Skeletal muscle tissue (tissue), 4 donors: Measurements from ENCODE around the gene FXYD2. TPM values are rescaled to one million over a fixed set of nuclear protein-coding genes. Genes with fewer than 3 reads are reported as not detected.

Experiments used
- H3K27ac ChIP-seq: one replicate; pipeline ENCODE4 v1.7.0; 2013; ENCODE audit warnings: mild to moderate bottlenecking, low read depth, low read length, inconsistent platforms
- H3K27me3 ChIP-seq, 3 donors: one replicate each; pipeline ENCODE4 v1.7.0; 2013; ENCODE audit warnings: low read length in 3 of 3; ENCODE audit not compliant: control insufficient read depth in 3 of 3, insufficient read depth in 3 of 3
- H3K36me3 ChIP-seq, 3 donors: one replicate each; pipeline ENCODE4 v1.7.0; 2013; ENCODE audit warnings: low read length in 3 of 3; ENCODE audit not compliant: control insufficient read depth in 3 of 3, insufficient read depth in 3 of 3
- H3K4me1 ChIP-seq, 3 donors: one replicate each; pipeline ENCODE4 v1.7.0; 2013; ENCODE audit warnings: low read length in 3 of 3, mild to moderate bottlenecking in 3 of 3; ENCODE audit not compliant: control insufficient read depth in 3 of 3, insufficient read depth in 3 of 3
- H3K4me3 ChIP-seq, 3 donors: one replicate each; pipeline ENCODE4 v1.7.0; 2013; ENCODE audit warnings: low read length in 3 of 3
- H3K9ac ChIP-seq, 3 donors: one replicate each; pipeline ENCODE4 v1.7.0; 2013; ENCODE audit warnings: low read length in 3 of 3, mild to moderate bottlenecking in 3 of 3, moderate library complexity in 2 of 3, low read depth in 1 of 3
- H3K9me3 ChIP-seq, 3 donors: one replicate each; pipeline ENCODE4 v1.7.0; 2013; ENCODE audit warnings: low read length in 3 of 3; ENCODE audit not compliant: control insufficient read depth in 3 of 3
- total RNA-seq: library from RNA; depleted of rRNA; stranded (reverse); fragments of >200 nt; gene quantifications from one replicate; pipeline ENCODE4 v1.2.3, GENCODE V29; 2014
- donor health status: Osteomylitis.

FXYD2 gene
- total RNA-seq, 1 donor from 2014 or later, result 1.0 TPM

- Histone ChIP-seq H3K36me3 (no peaks in the 10 kb centered on the region), H3K9ac (peak overlapping the region in 2 of 3 donors; percentile 33 to 62), H3K27ac (peak overlapping the region; percentile 73), H3K4me1 (peaks cover 16 to 26% (median 25%) of the 10 kb centered on the region in 3 donors), H3K9me3 (no peaks in the 10 kb centered on the region), H3K4me3 (no peak overlapping the region), H3K27me3 (no peaks in the 10 kb centered on the region)
Measured at GRCh38 chr11:117823294-117823945, 1.1 kb downstream of the FXYD2 start.

DNA sequence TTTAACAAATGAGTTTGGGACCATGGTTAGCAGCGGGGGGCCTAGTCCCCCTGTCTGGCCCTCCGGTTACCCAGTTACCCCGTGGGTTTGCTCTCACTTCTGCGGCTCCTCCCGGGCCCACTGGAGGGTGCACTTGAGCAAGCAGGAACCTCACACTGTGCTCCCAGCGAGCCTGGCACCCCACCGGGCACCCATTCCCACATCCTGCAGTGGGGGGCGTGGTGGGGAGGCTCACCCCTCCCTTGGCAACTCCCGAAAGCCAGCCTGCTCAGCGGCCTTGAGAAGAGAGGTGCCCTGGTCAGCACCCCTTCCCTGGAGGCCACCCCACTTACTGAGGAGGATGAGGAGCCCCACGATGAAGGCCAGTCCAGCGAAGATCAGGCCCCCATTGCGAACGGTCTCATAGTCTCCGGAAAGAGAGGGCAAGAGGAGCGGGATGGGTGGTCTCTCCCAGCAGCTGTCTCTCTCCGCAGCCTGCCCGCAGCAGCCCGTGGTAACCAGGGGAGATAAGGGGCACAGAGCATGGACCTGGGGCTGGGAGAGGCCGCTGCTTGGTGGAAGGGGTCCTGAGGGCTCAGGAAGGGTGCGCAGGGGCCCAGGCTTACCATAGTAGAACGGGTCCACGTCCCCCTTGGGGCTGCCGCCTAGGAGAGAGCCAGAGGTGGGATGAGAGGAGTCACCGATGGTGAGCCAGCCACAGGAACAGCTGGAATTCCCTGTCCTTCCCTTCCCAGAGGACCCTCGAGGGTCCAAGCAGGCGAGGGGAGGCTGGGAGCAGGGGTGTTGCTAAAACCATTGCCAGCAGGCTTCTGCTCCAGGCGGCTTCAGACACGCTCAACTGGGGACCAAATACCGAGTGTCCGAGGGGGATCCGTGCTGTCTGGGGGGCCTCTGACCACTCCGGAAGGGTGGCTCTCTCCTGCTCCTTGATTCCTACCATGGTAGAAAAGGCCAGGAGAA, 2.2 kb downstream of the FXYD2 start:
- H3K4me1 ChIP-seq, result peaks cover 16 to 28% (median 27%) of the 10 kb centered on the region in 3 donors
- no peaks in the 10 kb centered on the region for H3K36me3 ChIP-seq
- H3K27me3 ChIP-seq, result peaks cover 0 to under 1% (median 0%) of the 10 kb centered on the region in 3 donors
- H3K27ac ChIP-seq, result no peak overlapping the region
- no peak overlapping the region for H3K4me3 ChIP-seq
- H3K9me3 ChIP-seq, result no peaks in the 10 kb centered on the region
- H3K9ac ChIP-seq, result no peak overlapping the region

GRCh38 chr11:117821431-117821830, 3.1 kb downstream of the FXYD2 start:
- H3K4me1 ChIP-seq, result peaks cover 16 to 31% (median 29%) of the 10 kb centered on the region in 3 donors
- no peak overlapping the region for H3K27ac ChIP-seq

GRCh38 chr11:117820516-117820915, 4.0 kb downstream of the FXYD2 start:
- no peaks in the 10 kb centered on the region for H3K9me3 ChIP-seq
- no peaks in the 10 kb centered on the region for H3K36me3 ChIP-seq
- H3K4me1 ChIP-seq, result peaks cover 16 to 36% (median 29%) of the 10 kb centered on the region in 3 donors
- H3K9ac ChIP-seq, result no peak overlapping the region
- no peak overlapping the region for H3K27ac ChIP-seq
- H3K27me3 ChIP-seq, result peaks cover 0 to 4% (median 0%) of the 10 kb centered on the region in 3 donors
- no peak overlapping the region for H3K4me3 ChIP-seq

More at GRCh38 chr11:117821431-117821830, 3.1 kb downstream of the FXYD2 start:
- H3K4me3 ChIP-seq, result no peak overlapping the region
- peaks cover 0 to 4% (median 0%) of the 10 kb centered on the region in 3 donors for H3K27me3 ChIP-seq
- no peaks in the 10 kb centered on the region for H3K9me3 ChIP-seq
- no peak overlapping the region for H3K9ac ChIP-seq
- no peaks in the 10 kb centered on the region for H3K36me3 ChIP-seq

- Histone ChIP-seq H3K4me1 (peaks cover 14 to 36% (median 25%) of the 10 kb centered on the region in 3 donors), H3K4me3 (no peak overlapping the region), H3K9ac (no peak overlapping the region), H3K27me3 (peaks cover 0 to 4% (median 0%) of the 10 kb centered on the region in 3 donors), H3K9me3 (no peaks in the 10 kb centered on the region), H3K36me3 (no peaks in the 10 kb centered on the region), H3K27ac (no peak overlapping the region)
Measured at GRCh38 chr11:117820071-117820470, 4.5 kb downstream of the FXYD2 start.

GRCh38 chr11:117819096-117820040, 5.2 kb downstream of the FXYD2 start:
- Histone ChIP-seq H3K27ac (no peak overlapping the region), H3K9ac (no peak overlapping the region), H3K9me3 (no peaks in the 10 kb centered on the region), H3K4me1 (peaks cover 12 to 29% (median 19%) of the 10 kb centered on the region in 3 donors), H3K36me3 (no peaks in the 10 kb centered on the region), H3K4me3 (no peak overlapping the region), H3K27me3 (peaks cover 0 to 4% (median 0%) of the 10 kb centered on the region in 3 donors)

DNA sequence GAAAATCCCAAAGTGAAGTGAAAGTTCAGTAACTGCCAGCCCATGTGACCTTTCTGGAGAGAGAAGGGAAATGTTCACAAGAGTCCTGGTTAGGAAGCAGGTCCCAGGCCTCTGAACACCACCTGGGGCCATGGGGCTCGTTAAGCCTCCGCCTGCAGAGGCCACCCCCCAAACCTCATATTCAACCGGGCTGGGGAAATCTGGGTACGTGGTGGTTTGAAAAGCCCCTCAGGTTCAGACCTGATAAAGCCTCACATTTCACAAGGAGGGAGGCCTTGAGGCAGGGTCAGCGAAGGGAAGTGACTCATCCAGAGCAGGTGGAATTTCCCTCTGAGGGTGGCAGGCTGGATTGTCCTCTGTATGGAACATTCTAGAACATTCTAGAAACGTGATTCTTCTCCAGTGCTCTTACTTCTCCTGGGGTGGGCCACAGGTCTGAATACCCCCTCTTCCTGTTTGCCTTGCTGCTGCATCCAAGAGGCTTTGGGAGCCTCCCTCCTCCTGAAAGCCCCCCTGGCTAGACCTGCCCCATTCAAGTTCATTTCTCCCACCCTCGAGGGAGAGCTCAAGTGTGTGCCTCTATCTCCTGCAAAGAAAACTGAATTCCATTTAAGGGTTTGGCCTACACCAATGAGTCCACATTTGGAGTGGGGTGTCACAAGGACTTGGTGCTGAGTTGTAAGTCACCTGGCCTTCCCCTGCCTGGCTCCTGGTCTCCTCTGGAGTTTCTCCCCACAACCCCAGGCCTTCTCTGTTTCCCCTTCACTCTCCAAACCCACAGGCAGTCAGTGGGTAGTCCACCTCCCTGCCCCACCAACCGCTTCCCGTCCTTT, 6.3 kb downstream of the FXYD2 start:
- H3K4me1 ChIP-seq, result peaks cover 6 to 19% (median 8%) of the 10 kb centered on the region in 3 donors
- no peak overlapping the region for H3K9ac ChIP-seq
- no peaks in the 10 kb centered on the region for H3K9me3 ChIP-seq
- H3K4me3 ChIP-seq, result no peak overlapping the region
- no peak overlapping the region for H3K27ac ChIP-seq
- H3K36me3 ChIP-seq, result no peaks in the 10 kb centered on the region
- peaks cover 0 to 4% (median 0%) of the 10 kb centered on the region in 3 donors for H3K27me3 ChIP-seq

DNA sequence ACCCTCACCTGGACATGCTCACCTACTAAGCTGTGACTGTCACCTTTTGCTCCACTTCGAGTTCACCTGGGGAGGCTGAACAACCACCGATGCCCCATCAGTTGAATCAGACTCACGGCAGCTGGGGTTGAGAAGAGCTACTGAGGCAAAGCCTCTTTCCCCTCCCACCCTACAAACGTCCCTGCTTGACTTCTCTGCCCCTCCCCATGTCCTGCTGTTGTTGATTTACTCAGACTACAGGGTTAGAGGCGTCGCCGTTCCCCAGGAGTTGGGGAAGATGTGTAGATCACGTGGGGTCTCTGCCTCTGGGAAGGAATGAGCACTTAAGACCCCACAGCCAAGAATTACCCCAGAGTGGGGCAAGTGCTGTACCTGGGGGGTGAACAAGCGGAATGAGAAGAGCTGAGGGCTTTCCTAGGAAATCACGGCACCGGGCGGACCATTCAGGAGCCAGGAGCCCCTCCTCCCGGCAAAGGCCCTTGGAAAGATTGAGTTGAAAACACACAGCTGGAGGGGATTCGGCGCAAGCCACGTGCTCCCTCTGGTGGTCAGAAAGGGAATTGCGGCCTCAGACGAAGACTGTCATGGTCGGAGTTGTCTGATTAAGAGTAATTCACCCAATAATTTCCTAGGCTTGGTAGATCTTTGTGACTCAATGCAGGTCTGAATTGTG, 7.0 kb downstream of the FXYD2 start:
- H3K27ac ChIP-seq, result no peak overlapping the region
- peaks cover 4 to 18% (median 6%) of the 10 kb centered on the region in 3 donors for H3K4me1 ChIP-seq
- H3K9me3 ChIP-seq, result no peaks in the 10 kb centered on the region
- peak overlapping the region in 1 of 3 donors; percentile 33 for H3K9ac ChIP-seq
- H3K36me3 ChIP-seq, result no peaks in the 10 kb centered on the region
- H3K4me3 ChIP-seq, result peak overlapping the region in 1 of 3 donors; percentile 13
- H3K27me3 ChIP-seq, result peaks cover 0 to 4% (median 0%) of the 10 kb centered on the region in 3 donors
